Measurements from ENCODE around the gene GATB. TPM values are rescaled to one million over a fixed set of nuclear protein-coding genes. Genes with fewer than 3 reads are reported as not detected.

The GATB gene
- total and polyA plus RNA-seq, 2 of the 4 experiments (the other 2 are of a cell fraction): 18.7 to 20.3 TPM

DNA sequence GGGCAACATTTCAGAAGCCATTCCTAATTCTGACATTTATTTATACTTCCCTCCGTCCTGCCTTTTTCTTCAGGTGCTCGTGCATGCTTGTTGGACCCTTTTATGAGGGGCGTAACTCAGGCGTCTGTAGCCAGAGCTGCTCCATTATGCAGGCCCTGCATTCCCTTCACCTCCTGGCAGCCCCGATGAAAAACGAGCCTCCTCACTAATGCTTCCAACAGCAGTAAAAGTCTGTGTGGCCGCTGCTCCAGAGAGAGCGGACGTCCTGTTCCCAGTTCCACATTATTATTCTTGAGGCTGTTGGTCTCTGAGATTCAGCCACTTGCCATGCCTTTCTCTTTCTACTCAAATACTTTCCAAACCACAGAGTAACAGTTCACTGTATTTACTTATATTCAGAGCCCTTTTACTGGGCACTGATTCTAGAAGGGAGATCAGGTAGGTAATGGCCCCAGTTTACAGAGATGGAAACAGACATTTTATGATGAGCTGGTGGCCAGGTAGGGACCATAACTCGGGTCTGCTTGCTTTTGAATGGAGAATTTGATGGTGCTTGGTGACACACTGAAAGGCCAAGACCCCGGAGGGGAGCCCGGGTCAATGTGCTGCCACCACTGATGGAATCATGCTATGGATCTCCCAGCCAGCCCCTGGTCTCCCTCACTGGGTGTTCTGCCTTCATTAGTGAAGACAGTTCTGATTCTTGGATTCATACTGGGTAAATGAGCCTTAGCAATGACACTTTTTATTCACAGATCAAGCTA lies 101.0 kb downstream of the GATB start:
- Histone ChIP-seq H3K79me1 (ENCODE audit: low read depth in 1 of 2, low read length in 2 of 2) (no peaks in the 10 kb centered on the region), H4K91ac (ENCODE audit: insufficient read depth, low read depth, low read length) (no peak overlapping the region), H2BK15ac (ENCODE audit: low read depth, low read length) (no peak overlapping the region), H2AK5ac (ENCODE audit: low read depth, low read length) (no peak overlapping the region), H2BK120ac (ENCODE audit: low read depth, low read length) (no peak overlapping the region), H3K4me3 (ENCODE audit: insufficient read depth, low read depth, low read length) (no peak overlapping the region), H3K23ac (ENCODE audit: low read depth, low read length) (no peak overlapping the region), H3K9ac (ENCODE audit: low read depth, low read length) (no peak overlapping the region), H3K9me3 (ENCODE audit: control insufficient read depth, insufficient read depth, low read length) (no peaks in the 10 kb centered on the region), H2BK5ac (ENCODE audit: low read depth, low read length, poor library complexity, severe bottlenecking) (no peak overlapping the region), H3K14ac (replicated peaks; ENCODE audit: low read depth, low read length) (no peak overlapping the region), H3K9me1 (ENCODE audit: insufficient read depth, low read length) (peaks cover 3% of the 10 kb centered on the region), H3K36me3 (ENCODE audit: control insufficient read depth, insufficient read depth, low read length) (no peaks in the 10 kb centered on the region), H3K56ac (ENCODE audit: extremely low read depth, insufficient read depth, low read length) (no peak overlapping the region), H2AFZ (replicated peaks; ENCODE audit: low read length, poor library complexity) (peak overlapping the region; percentile 76), H3K27ac (ENCODE audit: insufficient read depth, low read length) (no peak overlapping the region), H4K5ac (ENCODE audit: low read depth, low read length) (peak overlapping the region; percentile 54; the same call in 1 of the 2 replicates), H2AK9ac (replicated peaks; ENCODE audit: low read depth, low read length, poor library complexity) (no peak overlapping the region), H4K20me1 (ENCODE audit: insufficient read depth, low read length) (no peaks in the 10 kb centered on the region), H4K8ac (ENCODE audit: low read depth in 2 of 2, low read length in 2 of 2) (peak overlapping the region in 1 of 2 experiments; percentile 12; a peak in 2 of 4 replicates), H3K4me2 (ENCODE audit: low read depth, low read length) (no peak overlapping the region), H3K4me1 (ENCODE audit: control insufficient read depth, insufficient read depth, low read length) (peaks cover 5% of the 10 kb centered on the region), H3K4ac (ENCODE audit: low read depth, low read length) (no peak overlapping the region), H3K18ac (ENCODE audit: low read depth, low read length) (peak overlapping the region; percentile 60; the same call in 1 of the 2 replicates), H2BK20ac (ENCODE audit: low read depth, low read length) (no peak overlapping the region; the same call in 1 of the 2 replicates), H3K27me3 (ENCODE audit: control insufficient read depth, insufficient read depth, low read length) (peaks cover 2% of the 10 kb centered on the region; the same call in 1 of the 2 replicates)
- POLR2A ChIA-PET (ENCODE audit: unreplicated experiment): no interaction called here
- DNase-seq (no peak), ATAC-seq (ENCODE audit: low read depth) (no peak; the same call in 1 of the 2 replicates)
- intact Hi-C loops (cut with micrococcal nuclease): no loop called here
- BruUV-seq (replicated peaks): no TSS peak
- CTCF ChIA-PET: no interaction called here
- dilution Hi-C loops (cut with HindIII; ENCODE audit: low sequenced_read_pairs, unreplicated experiment): no loop called here
- TF ChIP-seq MXI1 (IDR thresholded peaks at IDR 0.05; ENCODE audit: borderline replicate concordance, low read depth, low read length): no peak
- TF ChIP-seq POLR2A (IDR thresholded peaks at IDR 0.05; ENCODE audit: low read depth, low read length): no peak
- TF ChIP-seq CEBPB (IDR thresholded peaks at IDR 0.05; ENCODE audit: low read depth, low read length): no peak
- TF ChIP-seq FOS (IDR thresholded peaks at IDR 0.05; ENCODE audit: low read depth, low read length): no peak
- TF ChIP-seq, protein P1, sequence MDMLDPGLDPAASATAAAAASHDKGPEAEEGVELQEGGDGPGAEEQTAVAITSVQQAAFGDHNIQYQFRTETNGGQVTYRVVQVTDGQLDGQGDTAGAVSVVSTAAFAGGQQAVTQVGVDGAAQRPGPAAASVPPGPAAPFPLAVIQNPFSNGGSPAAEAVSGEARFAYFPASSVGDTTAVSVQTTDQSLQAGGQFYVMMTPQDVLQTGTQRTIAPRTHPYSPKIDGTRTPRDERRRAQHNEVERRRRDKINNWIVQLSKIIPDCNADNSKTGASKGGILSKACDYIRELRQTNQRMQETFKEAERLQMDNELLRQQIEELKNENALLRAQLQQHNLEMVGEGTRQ (IDR thresholded peaks at IDR 0.05; ENCODE audit: low read depth, low read length): no peak
- no peak for TF ChIP-seq RCOR1 (IDR thresholded peaks at IDR 0.05; ENCODE audit: insufficient replicate concordance, low read length)
- no peak for TF ChIP-seq CHD1 (IDR thresholded peaks at IDR 0.05; ENCODE audit: low read depth, low read length)
- in situ Hi-C loops (cut with MboI; ENCODE audit: low sequenced_read_pairs): no loop called here
- WGBS, 2 experiments (ENCODE audit: extremely low coverage in 2 of 2, insufficient read length in 1 of 2): 20% methylated on average over 1 of the region's 12 CpGs; no CpG with 5 or more reads in 1 of the 2 experiments

Data from IMR-90 (cell line).